Fibroblast of peridontal ligament (primary cell): ENCODE data around the gene IGFBP2.
"Not testable (repeated sequence)": the region's sequence is repeated elsewhere in the genome, so short reads cannot be mapped to it uniquely, and the experiment has no call there.

ENCODE experiments used
- DNase-seq: peaks from one replicate; pipeline ENCODE4 v3.0.0-alpha.2; 2010; ENCODE audit errors: extremely low read depth

The IGFBP2 gene, protein sequence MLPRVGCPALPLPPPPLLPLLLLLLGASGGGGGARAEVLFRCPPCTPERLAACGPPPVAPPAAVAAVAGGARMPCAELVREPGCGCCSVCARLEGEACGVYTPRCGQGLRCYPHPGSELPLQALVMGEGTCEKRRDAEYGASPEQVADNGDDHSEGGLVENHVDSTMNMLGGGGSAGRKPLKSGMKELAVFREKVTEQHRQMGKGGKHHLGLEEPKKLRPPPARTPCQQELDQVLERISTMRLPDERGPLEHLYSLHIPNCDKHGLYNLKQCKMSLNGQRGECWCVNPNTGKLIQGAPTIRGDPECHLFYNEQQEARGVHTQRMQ

DNA sequence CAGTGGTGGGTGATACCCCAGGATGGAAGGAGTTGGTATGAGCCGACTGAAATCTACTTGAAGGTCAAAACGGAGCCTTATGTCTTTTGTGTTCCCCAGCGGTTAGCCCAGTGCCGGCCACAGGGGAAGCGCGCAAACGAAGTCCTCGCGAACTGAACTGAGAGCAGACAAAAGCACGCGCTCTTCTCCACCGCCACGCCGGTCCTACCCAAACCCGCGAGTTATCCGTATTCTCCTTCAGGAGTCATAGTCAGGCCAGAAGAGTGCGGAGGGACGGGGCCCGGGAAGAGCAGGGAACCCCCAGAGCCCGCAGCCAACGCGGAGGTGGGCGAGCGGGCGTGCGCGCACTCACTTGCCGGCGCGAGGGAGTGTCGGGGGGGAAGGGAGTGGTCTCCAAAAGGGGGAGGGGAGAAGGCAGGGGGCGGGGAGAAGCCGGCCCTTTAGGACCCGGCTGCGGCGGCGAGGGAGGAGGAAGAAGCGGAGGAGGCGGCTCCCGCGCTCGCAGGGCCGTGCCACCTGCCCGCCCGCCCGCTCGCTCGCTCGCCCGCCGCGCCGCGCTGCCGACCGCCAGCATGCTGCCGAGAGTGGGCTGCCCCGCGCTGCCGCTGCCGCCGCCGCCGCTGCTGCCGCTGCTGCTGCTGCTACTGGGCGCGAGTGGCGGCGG is at the start of gene IGFBP2:
IGFBP2 (plus strand) TSS at position 469 of the 664 bp plus-strand sequence; CDS start at position 573, 104 bp downstream.
- DNase-seq = no peak

GRCh38 chr2:216583606-216584005 is 49.6 kb upstream of the IGFBP2 start:
- DNase-seq = no peak

DNA sequence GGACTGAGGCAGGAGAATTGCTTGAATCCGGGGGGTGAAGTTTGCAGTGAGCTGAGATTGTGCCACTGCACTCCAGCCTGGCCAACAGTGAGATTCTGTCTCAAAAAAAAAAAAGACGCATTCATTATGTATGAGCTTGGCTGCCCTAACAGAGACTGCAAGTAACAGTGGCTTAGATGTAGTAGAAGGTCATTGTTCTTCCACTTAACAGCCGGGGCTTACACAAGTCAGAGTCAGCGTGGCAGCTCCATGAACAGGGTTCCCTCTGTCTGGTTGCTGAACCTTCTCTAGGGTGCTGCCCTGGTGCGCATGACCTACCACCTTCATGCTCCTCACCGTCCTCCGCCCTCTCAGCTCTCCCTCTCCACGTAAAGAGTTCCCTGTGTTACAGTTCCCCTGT is 49.1 kb upstream of the IGFBP2 start:
- DNase-seq = no peak

- no peak for DNase-seq
Measured at GRCh38 chr2:216585441-216585840, 47.8 kb upstream of the IGFBP2 start.

DNA sequence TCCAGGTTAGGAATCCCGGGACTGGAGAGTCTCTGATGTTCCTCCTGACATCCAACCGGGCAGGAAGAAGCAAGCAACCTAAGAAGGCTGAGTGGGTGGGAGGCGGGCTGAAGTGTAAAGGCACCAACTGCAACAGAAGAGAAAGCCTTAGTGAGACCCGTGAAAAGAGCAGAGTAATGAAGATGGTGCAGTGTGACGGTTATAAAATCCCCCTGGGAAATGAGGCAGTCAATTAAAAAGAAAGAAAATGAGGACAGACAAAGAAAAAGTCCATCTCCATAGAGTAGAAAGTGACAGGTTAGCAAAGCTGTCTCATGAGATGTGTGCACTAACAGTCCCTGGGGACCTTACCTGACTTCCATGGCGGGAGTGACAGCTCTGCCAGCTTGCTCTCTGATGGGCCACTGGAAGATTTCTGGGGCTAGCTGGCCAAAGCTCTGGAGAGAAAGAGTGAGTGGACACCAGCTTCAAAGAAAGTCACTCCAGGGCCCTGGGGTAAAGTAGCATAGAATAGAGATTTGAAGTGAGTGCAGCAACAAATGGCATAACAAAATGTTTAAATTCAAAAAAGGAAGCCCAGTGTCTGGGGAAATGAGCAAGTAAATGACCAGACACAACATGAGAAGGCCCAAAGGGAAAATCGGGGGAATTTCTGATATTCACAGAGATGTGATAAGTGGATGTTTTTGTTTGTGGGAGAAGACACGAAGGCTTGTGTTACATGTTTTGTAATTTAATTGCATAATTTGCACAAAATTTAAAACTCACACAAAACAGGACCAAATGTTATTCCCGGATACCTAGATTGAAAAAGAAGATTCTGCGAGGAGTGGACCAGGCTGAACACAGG is 44.1 kb upstream of the IGFBP2 start:
- no peak for DNase-seq

- DNase-seq = no peak
Measured at GRCh38 chr2:216589791-216590190, 43.4 kb upstream of the IGFBP2 start.

DNA sequence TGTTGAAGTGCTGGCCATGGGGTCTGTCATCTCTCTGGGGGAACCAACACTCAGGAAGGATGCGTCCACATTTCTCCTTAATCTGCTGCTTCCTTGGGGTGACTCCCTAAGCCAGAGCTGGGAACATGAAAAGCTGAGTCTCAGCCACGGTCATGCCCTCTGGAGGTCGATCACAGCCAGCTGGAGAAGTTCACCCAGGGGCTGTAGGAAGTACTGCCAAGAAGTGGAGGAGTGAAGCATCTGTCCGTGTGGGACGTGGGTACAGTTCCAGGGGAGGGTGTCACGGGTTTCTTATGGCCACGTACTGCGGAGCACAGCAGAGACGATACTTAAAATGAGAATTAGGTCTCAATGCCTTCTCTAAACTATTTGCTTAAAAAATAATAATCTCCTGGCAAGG is 42.4 kb upstream of the IGFBP2 start:
- peak; percentile 36 for DNase-seq

DNA sequence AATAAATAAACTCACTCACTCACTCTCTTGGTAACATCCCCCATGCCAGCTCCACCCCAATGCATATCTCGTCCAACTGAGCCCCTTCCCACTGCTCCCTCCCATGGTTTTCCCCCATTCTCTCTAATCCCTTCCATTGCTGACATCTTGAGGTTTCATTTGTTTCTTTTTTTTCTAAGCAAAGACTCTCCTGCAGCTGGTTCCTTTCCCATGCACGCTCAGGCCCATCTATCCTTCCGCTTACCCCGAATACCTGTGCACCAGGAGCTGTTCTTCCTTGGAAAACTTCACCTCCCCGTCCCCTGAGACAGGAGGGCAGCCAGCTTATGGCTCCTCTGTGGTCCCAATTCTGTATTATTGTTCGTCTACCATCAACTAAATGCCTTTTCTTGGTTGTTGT is 41.7 kb upstream of the IGFBP2 start:
- DNase-seq = no peak

- no peak for DNase-seq
Measured at GRCh38 chr2:216594081-216594480, 39.1 kb upstream of the IGFBP2 start.

- peak; percentile 96 for DNase-seq
Measured at GRCh38 chr2:216596236-216596979, 36.8 kb upstream of the IGFBP2 start.

DNA sequence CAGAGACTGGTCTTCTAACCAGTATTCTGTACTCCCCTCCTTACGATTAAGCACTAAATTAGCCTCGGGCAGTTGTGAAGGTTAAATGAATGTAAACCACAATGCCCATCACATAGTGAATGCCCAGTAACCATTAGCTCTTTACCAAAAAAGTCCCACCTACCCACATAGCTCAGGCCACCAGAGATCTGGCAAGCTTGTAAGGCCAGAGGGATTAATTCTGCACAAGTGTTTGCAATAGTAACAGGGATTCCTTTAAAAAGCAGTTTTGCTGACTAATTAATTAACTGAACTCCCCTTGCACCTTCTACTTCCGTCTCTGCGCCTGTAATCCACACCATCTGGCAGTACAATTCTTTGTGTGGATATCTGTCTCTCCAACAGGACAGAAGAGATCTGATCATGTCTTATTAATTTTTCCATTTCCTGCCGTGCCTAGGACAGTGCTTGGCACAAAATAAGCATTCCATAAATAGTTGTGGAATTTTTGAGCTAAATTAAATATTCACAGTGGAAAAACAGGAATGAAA is 36.2 kb upstream of the IGFBP2 start:
- no peak for DNase-seq

- not testable (repeated sequence) for DNase-seq
Measured at GRCh38 chr2:216597825-216598224, 35.4 kb upstream of the IGFBP2 start.

DNA sequence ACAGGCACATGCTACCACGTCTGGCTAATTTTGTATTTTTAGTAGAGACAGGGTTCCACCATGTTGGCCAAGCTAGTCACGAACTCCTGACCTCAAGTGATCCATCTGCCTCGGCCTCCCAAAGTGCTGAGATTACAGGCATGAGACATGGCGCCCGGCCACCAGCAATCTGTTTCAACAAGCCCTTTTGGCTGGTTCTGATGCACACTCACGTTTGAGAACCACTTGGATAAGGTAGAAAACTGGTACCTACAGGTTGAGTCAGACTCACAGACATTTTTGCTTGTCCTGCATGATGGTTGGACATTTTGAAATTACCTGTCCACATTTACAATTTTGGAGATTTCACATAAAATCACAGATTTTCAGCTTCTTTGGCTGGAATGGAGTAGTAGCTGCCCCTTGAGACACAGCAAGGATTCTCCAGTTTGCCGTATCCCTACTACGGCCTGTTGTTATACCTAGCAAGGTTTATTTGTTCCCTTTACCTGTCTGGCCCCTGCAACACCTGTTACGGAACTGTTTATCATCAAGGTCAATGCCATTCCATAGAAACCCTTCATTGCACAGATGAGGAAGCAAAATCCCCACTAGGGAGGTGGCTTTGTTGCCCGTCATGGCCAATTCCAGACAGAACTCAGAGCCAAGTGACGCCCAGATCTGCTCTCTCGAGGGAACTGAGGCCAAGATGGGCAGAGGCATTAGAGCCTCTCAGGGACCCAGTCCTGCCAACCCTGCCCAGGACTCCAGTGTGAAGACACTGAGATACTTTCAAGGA is 31.4 kb upstream of the IGFBP2 start:
- DNase-seq = no peak

DNA sequence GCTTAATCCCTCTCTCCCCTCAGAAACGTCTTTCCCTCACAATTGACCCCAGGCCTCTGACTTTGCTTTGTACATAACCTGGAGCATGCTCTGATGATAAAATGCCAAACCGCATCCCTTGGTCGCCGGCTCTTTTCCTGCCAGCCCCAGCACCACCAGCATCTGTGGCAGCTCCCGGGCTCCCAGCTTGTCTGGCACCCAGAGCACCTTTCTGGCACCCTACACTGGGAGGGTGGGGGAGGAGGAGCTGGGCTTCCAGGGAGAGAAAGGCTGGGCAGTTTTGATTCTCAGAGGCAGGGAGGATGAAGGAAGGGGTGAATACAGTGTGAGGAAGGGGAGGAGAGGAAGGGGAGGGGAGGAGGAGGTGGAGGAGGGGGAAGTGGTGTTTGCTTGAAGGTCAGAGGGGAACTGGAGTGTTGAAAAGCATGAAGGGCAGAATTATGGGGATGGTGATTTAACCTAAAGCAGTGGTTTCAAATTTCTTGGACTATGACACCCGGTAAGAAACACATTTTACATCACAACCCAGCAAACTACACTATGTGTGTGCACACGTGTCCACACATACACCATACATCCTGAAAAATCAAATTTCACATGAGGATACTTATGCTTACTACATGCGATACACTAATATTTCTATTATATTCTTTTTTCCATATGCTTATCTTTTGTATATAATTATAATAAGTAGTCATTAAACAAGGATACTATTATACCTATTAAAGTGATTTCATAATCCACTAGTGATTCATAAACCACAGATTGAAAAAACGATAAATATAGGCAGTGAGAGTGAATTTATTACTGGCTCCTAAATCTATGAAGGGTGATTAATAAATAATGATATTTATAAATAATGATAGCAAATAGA is 30.0 kb upstream of the IGFBP2 start:
- DNase-seq = no peak

DNA sequence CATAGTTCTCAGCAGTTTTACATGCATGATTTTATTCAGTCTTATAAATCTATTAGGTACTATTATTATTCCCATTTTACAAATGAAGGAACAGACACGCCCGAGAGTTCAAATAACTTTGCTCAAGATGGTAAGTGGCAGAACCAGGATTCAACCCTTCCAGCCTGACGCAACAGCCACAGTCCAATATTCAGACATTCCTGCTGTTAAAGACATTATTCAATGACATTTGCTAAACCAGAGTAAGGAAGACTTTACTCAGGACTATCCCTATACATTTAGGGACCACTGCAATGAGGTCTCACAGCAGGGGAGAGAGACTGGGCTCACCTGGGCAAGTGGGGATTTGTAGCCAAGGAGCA is 29.4 kb upstream of the IGFBP2 start:
- no peak for DNase-seq

DNA sequence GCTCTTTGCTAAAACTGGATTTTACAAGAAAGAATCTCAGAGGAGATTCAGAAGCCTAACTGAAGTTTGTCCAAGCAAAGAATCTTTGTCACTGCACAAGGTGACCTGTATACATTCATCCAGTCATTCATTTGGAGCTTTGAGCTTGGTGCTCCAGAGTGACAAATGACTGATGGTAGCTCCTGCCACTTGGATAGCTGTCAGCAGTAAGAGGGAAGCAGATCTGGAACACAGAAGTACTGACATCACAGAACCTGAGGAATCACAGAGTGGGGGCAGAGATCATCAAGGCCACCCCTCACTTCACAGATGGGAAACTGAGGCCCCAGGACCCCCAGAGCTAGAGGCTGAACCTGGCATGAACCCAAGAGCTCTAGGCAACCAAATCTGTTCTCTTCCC is 28.8 kb upstream of the IGFBP2 start:
- no peak for DNase-seq

DNA sequence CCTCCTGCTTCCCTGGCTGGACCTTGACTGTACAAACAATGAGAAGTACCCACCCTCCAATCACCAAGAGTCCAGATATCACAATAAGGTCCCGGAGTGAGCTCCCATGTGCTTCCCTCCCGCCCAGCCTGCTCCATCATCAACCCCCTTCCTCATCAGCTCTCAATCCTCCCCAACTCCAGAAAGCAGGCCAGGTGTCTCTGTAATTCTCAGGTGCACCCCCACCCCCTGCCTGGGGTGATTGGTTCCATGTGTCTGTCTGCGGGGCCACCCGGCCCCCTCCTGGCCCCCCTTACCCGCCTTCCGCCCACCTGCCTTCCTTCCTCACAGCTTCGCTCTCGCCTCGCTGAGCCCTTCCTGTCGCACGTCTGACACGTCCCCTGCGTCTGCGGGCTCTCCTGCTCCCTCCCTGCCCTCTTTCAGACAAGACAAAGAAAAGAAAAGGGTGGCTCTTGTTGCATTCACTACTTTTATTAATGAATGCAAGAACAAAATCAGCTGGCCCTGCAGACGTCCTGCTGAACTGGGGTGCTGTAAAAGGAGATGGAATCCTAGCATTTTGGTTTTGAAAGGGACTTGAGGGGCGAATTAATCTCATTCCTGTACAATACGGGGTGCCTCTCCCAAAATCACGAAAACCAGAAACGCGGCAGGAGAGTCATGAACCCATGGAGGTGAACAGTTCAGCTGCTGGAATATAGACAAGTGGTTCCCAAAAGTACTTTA is 26.5 kb upstream of the IGFBP2 start:
- DNase-seq = no peak

GRCh38 chr2:216607277-216607560 is 26.0 kb upstream of the IGFBP2 start:
- no peak for DNase-seq

- DNase-seq = no peak
Measured at GRCh38 chr2:216608525-216608924, 24.7 kb upstream of the IGFBP2 start.
